C4-2B (cell line): ENCODE measurements around the gene EPB41L2.

Experiments used
- CTCF ChIP-seq: fragments of 450-650 bp; conservative IDR thresholded peaks from 2 replicates; pipeline ENCODE4 v1.5.1; 2017; ENCODE audit warnings: mild to moderate bottlenecking
- ZFX ChIP-seq: fragments of 450-650 bp; IDR thresholded peaks from 2 replicates; pipeline ENCODE4 v1.6.1; 2017

GRCh38 chr6:130937942-130938604 is 125.0 kb downstream of the EPB41L2 start:
- TF ChIP-seq CTCF (no peak), ZFX (no peak)
